Naive thymus-derived CD4-positive, alpha-beta T cell (primary cell): ENCODE measurements around the gene ANKLE1. TPM values are rescaled to one million over a fixed set of nuclear protein-coding genes. Genes with fewer than 3 reads are reported as not detected.

Experiments used
- ATAC-seq: fragments of 150-1000 bp; cut with Tn5 transposase; 2 replicates; pipeline ENCODE4 v1.10.0; 2021; ENCODE audit warnings: mild to moderate bottlenecking, moderate library complexity
- CTCF ChIA-PET: fragments of 350-600 bp; sonication (Branson Sonifier 250); formaldehyde crosslinking; loops from one replicate; lab custom pipeline; 2021; ENCODE audit warnings: antibody characterized with exemption; lab: Charles Lee
- POLR2A ChIA-PET: fragments of 350-600 bp; sonication (Branson Sonifier 250); formaldehyde crosslinking; loops from one replicate; lab custom pipeline; 2021; ENCODE audit warnings: antibody characterized with exemption, inconsistent platforms; lab: Charles Lee
- DNase-seq, 9 donors: peaks; one replicate each; pipeline versions ENCODE4 v3.0.0 to v3.0.0-alpha.2; 2020 to 2022; ENCODE audit warnings: mixed read lengths in 1 of 9
- H3K27ac ChIP-seq: one replicate; pipeline ENCODE4 v1.7.0; 2013; ENCODE audit warnings: mild to moderate bottlenecking, low read depth, low read length, moderate library complexity
- H3K27me3 ChIP-seq, 2 donors: one replicate each; pipeline ENCODE4 v1.7.0; 2013; ENCODE audit warnings: low read length in 2 of 2, mild to moderate bottlenecking in 2 of 2, moderate library complexity in 2 of 2; ENCODE audit not compliant: control insufficient read depth in 2 of 2, insufficient read depth in 2 of 2
- H3K36me3 ChIP-seq, 3 experiments: 1 replicate in 2 of 3; 2 replicates in 1 of 3; pipeline ENCODE4 v1.7.0; 2013; ENCODE audit warnings: low read length in 3 of 3, mild to moderate bottlenecking in 3 of 3, moderate library complexity in 1 of 3; ENCODE audit not compliant: insufficient read depth in 3 of 3, control insufficient read depth in 2 of 3
- H3K4me1 ChIP-seq, 2 donors: one replicate each; pipeline ENCODE4 v1.7.0; 2013; ENCODE audit warnings: low read length in 2 of 2, mild to moderate bottlenecking in 2 of 2, moderate library complexity in 1 of 2; ENCODE audit not compliant: control insufficient read depth in 2 of 2, insufficient read depth in 2 of 2
- H3K4me3 ChIP-seq: 2 replicates; pipeline ENCODE4 v1.7.0; 2013; ENCODE audit warnings: mild to moderate bottlenecking, low read length
- H3K9me3 ChIP-seq, 3 experiments: 1 replicate in 2 of 3; 2 replicates in 1 of 3; pipeline ENCODE4 v1.7.0; 2013; ENCODE audit warnings: low read length in 3 of 3; ENCODE audit not compliant: control insufficient read depth in 2 of 3
- H3K27ac Mint-ChIP-seq, 9 donors: one replicate each; pipeline ENCODE4 v1.8.0; 2020 to 2022; ENCODE audit warnings: mixed read lengths in 9 of 9, mild to moderate bottlenecking in 8 of 9, moderate library complexity in 5 of 9, inconsistent platforms in 2 of 9
- H3K27me3 Mint-ChIP-seq, 5 donors: one replicate each; pipeline ENCODE4 v1.8.0; 2021 to 2022; ENCODE audit warnings: mixed read lengths in 5 of 5, mild to moderate bottlenecking in 1 of 5
- H3K36me3 Mint-ChIP-seq, 5 donors: one replicate each; pipeline ENCODE4 v1.8.0; 2020 to 2022; ENCODE audit warnings: mixed read lengths in 5 of 5, mild to moderate bottlenecking in 3 of 5, inconsistent platforms in 1 of 5
- H3K4me1 Mint-ChIP-seq, 7 donors: one replicate each; pipeline ENCODE4 v1.8.0; 2020 to 2022; ENCODE audit warnings: mixed read lengths in 7 of 7, mild to moderate bottlenecking in 3 of 7, inconsistent platforms in 1 of 7
- H3K4me3 Mint-ChIP-seq, 10 donors: one replicate each; pipeline ENCODE4 v1.8.0; 2020 to 2022; ENCODE audit warnings: mild to moderate bottlenecking in 10 of 10, mixed read lengths in 10 of 10, moderate library complexity in 6 of 10, inconsistent platforms in 2 of 10
- H3K9me3 Mint-ChIP-seq, 11 donors: one replicate each; pipeline ENCODE4 v1.8.0; 2020 to 2022; ENCODE audit warnings: mixed read lengths in 11 of 11, mild to moderate bottlenecking in 4 of 11, inconsistent platforms in 1 of 11, moderate library complexity in 1 of 11
- intact Hi-C, 2 donors: fragments of 100-400 bp; cut with micrococcal nuclease; formaldehyde crosslinking; loops; one replicate each; pipeline ENCODE4 v1.15.1; 2023
- polyA plus RNA-seq, 2 donors: library from polyadenylated mRNA; unstranded; fragments of 300-500 nt; fragmentation: Illumina TruSeq; gene quantifications; one replicate each; pipeline ENCODE4 v1.2.3, GENCODE V29; 2021
- total RNA-seq, 6 experiments: library from RNA in 5 of 6; stranded (reverse) in 5 of 6; gene quantifications; 1 replicate in 5 of 6; 2 replicates in 1 of 6; pipeline ENCODE4 v1.2.3 and lab custom pipeline; 2021 to 2026

Gene ANKLE1
- total and polyA plus RNA-seq, 7 experiments from 2014 or later, result 0.29 to 5.5 (median 3.2) TPM; not detected in 1

GRCh38 chr19:17311455-17312188 lies 29.9 kb downstream of the ANKLE1 start:
- H3K4me1 ChIP-seq, result peaks cover 16 to 17% of the 10 kb centered on the region in 2 donors
- Mint-ChIP-seq H3K36me3 (peaks cover 0 to 13% (median 4%) of the 10 kb centered on the region in 5 donors), H3K9me3 (no peaks in the 10 kb centered on the region), H3K4me3 (peak overlapping the region; percentile 9 to 98 (median 64)), H3K27ac (peak overlapping the region in 3 of 9 donors; percentile 72 to 81 (median 75)), H3K4me1 (peaks cover 24 to 41% (median 33%) of the 10 kb centered on the region in 7 donors), H3K27me3 (no peaks in the 10 kb centered on the region)
- ChIA-PET POLR2A (interaction anchor here (0.7 kb wide), 1 partner anchor 315 kb away, joined by 3 read pairs; no protein-coding TSS in a partner anchor), CTCF (no interaction called here)
- no peaks in the 10 kb centered on the region for H3K9me3 ChIP-seq
- ATAC-seq, result no peak
- no peak overlapping the region for H3K4me3 ChIP-seq
- H3K36me3 ChIP-seq, result peaks cover 0 to 44% (median 16%) of the 10 kb centered on the region in 3 experiments
- intact Hi-C loops, result no loop called here
- no peaks in the 10 kb centered on the region for H3K27me3 ChIP-seq
- DNase-seq, result no peak
- H3K27ac ChIP-seq, result no peak overlapping the region

DNA sequence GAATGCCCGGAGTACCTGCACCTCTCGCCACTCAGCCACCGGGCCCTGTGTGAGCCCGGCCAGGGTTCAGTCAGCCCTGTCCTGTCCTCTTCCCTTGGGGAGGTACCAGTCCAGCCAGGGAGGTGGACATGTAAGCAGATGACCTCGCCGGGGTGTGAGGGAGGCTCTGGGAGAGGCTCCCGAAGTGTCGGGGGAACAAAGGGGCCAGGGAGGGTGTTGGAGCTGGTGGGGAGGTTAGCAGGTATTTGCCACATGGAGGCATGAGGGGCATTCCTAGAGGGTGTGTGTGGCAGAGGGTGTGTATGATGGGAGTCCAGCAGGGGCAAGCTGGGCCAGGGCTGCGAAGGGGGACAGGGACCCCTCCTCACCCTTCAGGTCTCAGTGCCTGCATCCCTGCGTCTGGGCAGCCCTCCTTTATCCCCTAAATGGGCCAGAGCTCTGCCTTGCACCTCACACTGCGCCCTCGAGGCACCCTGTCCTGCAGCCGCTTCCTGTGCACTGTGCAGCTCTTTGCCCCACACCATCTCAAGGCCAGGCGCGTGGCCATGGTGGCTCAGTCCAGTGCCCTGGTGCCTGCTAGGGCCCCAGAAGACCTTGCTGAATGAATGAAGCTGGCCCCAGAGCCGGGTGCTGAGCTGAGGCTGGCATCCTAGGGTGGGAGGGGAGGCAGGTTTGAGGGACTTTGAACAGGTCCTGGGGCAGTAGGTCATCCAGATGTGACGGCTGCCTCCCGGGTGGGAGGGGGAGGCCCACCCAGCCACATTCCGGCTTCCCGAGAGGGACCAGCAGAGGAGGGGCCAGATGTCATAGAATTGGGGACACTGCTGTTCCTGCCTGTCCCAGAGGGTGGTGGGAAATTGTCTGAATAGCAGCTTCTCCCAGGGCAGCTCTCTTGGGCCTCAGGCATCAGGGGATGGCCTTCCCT lies 30.8 kb downstream of the ANKLE1 start:
- H3K27me3 Mint-ChIP-seq, result no peaks in the 10 kb centered on the region
- peak overlapping the region in 1 of 10 donors; percentile 74 for H3K4me3 Mint-ChIP-seq
- ChIA-PET CTCF (no interaction called here), POLR2A (interaction anchor here (1.3 kb wide), 1 partner anchor 22 kb away, joined by 3 read pairs; the partner anchor contains the start of gene ANO8)
- H3K36me3 ChIP-seq, result peaks cover 0 to 44% (median 16%) of the 10 kb centered on the region in 3 experiments
- no peak overlapping the region for H3K4me3 ChIP-seq
- H3K9me3 Mint-ChIP-seq, result no peaks in the 10 kb centered on the region
- peaks cover 24 to 37% (median 33%) of the 10 kb centered on the region in 7 donors for H3K4me1 Mint-ChIP-seq
- H3K27me3 ChIP-seq, result no peaks in the 10 kb centered on the region
- peaks cover 0 to 13% (median 4%) of the 10 kb centered on the region in 5 donors for H3K36me3 Mint-ChIP-seq
- H3K27ac ChIP-seq, result no peak overlapping the region
- DNase-seq (no peak), ATAC-seq (no peak)
- H3K9me3 ChIP-seq, result no peaks in the 10 kb centered on the region
- H3K27ac Mint-ChIP-seq, result no peak overlapping the region
- H3K4me1 ChIP-seq, result peaks cover 13 to 15% of the 10 kb centered on the region in 2 donors
- intact Hi-C loops, result no loop called here

GRCh38 chr19:17314007-17314593 lies 32.4 kb downstream of the ANKLE1 start:
- H3K36me3 ChIP-seq, result peaks cover 0 to 55% (median 16%) of the 10 kb centered on the region in 3 experiments
- H3K36me3 Mint-ChIP-seq, result peaks cover 0 to 13% (median 4%) of the 10 kb centered on the region in 5 donors
- H3K4me1 ChIP-seq, result peaks cover 13 to 15% of the 10 kb centered on the region in 2 donors
- peaks cover 0 to 2% (median 0%) of the 10 kb centered on the region in 11 donors for H3K9me3 Mint-ChIP-seq
- no peaks in the 10 kb centered on the region for H3K27me3 Mint-ChIP-seq
- no peaks in the 10 kb centered on the region for H3K27me3 ChIP-seq
- CTCF ChIA-PET, result no interaction called here
- no peak overlapping the region for H3K4me3 Mint-ChIP-seq
- ATAC-seq, result no peak
- H3K4me3 ChIP-seq, result no peak overlapping the region
- H3K4me1 Mint-ChIP-seq, result peaks cover 16 to 27% (median 24%) of the 10 kb centered on the region in 7 donors
- intact Hi-C loops, result no loop called here
- POLR2A ChIA-PET, result interaction anchor here (0.7 to 1.3 kb wide), 2 partner anchors 20 to 24 kb away, joined by 3 to 4 read pairs; partner anchors contain the start of gene ANO8
- H3K9me3 ChIP-seq, result no peaks in the 10 kb centered on the region
- H3K27ac ChIP-seq, result no peak overlapping the region
- H3K27ac Mint-ChIP-seq, result peak overlapping the region in 1 of 9 donors; percentile 33
- no peak for DNase-seq

- ChIA-PET CTCF (no interaction called here), POLR2A (no interaction called here)
- Histone ChIP-seq H3K27me3 (no peaks in the 10 kb centered on the region), H3K36me3 (peaks cover 0 to 63% (median 18%) of the 10 kb centered on the region in 3 experiments), H3K9me3 (no peaks in the 10 kb centered on the region), H3K4me1 (no peaks in the 10 kb centered on the region), H3K4me3 (no peak overlapping the region), H3K27ac (no peak overlapping the region)
- H3K4me3 Mint-ChIP-seq, result no peak overlapping the region
- H3K27me3 Mint-ChIP-seq, result no peaks in the 10 kb centered on the region
- H3K27ac Mint-ChIP-seq, result no peak overlapping the region
- DNase-seq, result no peak
- peaks cover 3 to 11% (median 7%) of the 10 kb centered on the region in 7 donors for H3K4me1 Mint-ChIP-seq
- peaks cover 0 to 10% (median 0%) of the 10 kb centered on the region in 5 donors for H3K36me3 Mint-ChIP-seq
- intact Hi-C loops, result no loop called here
- peaks cover 0 to 3% (median 0%) of the 10 kb centered on the region in 11 donors for H3K9me3 Mint-ChIP-seq
- ATAC-seq, result no peak
These were observed 37.3 kb downstream of the ANKLE1 start for GRCh38 chr19:17318966-17319365.

DNA sequence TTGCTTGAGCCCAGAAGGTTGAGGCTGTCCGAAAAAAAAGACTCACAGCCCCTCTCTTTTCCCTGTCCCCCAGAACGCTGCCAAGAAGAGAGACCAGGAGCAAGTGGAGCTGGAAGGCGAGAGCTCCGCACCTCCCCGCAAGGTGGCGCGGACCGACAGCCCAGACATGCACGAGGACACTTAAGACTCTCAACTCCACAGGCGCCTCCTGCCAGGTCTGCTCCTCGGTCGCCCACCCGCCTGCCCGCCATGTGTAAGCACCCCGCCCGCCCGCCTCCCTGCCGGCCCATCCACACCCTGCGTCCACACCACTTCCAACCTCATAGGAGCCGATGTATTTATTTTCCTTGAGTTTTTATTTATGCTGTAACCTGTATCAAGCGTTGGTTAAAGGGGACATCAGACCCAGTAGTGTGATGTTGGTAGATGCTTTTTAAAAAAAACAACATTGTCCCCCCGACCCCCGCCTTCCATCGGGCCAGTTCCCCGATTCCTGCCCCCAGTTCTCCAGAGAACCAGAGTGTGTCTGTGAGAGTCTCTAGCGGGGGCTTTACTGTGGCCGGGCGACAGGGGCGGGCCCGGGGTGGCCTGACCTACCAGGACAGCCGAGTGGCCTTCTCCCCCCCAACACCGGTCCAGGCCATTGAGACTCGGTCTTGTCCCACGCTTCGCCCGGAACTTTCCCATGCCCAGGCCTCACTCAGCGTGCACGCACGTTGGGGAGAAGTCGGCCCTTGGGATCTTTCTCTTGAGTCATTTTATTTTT lies 38.0 kb downstream of the ANKLE1 start:
- ChIA-PET CTCF (no interaction called here), POLR2A (no interaction called here)
- Mint-ChIP-seq H3K4me1 (peaks cover 3 to 11% (median 7%) of the 10 kb centered on the region in 7 donors), H3K27me3 (no peaks in the 10 kb centered on the region), H3K36me3 (peaks cover 0 to 10% (median 0%) of the 10 kb centered on the region in 5 donors), H3K4me3 (peak overlapping the region in 1 of 10 donors; percentile 34), H3K27ac (no peak overlapping the region), H3K9me3 (peaks cover 0 to 3% (median 0%) of the 10 kb centered on the region in 11 donors)
- intact Hi-C loops, result no loop called here
- H3K9me3 ChIP-seq, result no peaks in the 10 kb centered on the region
- ATAC-seq (no peak), DNase-seq (no peak)
- H3K36me3 ChIP-seq, result peaks cover 0 to 56% (median 13%) of the 10 kb centered on the region in 3 experiments
- H3K27me3 ChIP-seq, result no peaks in the 10 kb centered on the region
- H3K4me3 ChIP-seq, result no peak overlapping the region
- no peak overlapping the region for H3K27ac ChIP-seq
- H3K4me1 ChIP-seq, result no peaks in the 10 kb centered on the region
